Heart right ventricle (tissue), 16 donors: ENCODE measurements around the gene ZBTB49. TPM values are rescaled to one million over a fixed set of nuclear protein-coding genes. Genes with fewer than 3 reads are reported as not detected.

Experiments used
- ATAC-seq, 8 donors: fragments of 200-7000 bp; cut with Tn5 transposase; one replicate each; pipeline ENCODE4 v1.9.1; 2020; ENCODE audit warnings: mild to moderate bottlenecking in 8 of 8, moderate library complexity in 8 of 8, moderate number of reproducible peaks in 1 of 8
- DNase-seq, 2 donors: peaks; one replicate each; pipeline ENCODE4 v3.0.0-alpha.2; 2020
- H3K27ac ChIP-seq, 10 donors: fragments of 200-600 bp; sonication (generic) in 2 of 10; one replicate each; pipeline versions ENCODE4 v1.5.0 to v1.8.0; 2020 to 2022; ENCODE audit warnings: mild to moderate bottlenecking in 3 of 10
- H3K27me3 ChIP-seq, 7 donors: fragments of 200-600 bp; one replicate each; pipeline ENCODE4 v1.8.0; 2021 to 2022; ENCODE audit warnings: mild to moderate bottlenecking in 2 of 7
- H3K36me3 ChIP-seq, 9 donors: fragments of 200-600 bp; sonication (generic) in 1 of 9; one replicate each; pipeline versions ENCODE4 v1.5.0 to v1.8.0; 2020 to 2022; ENCODE audit warnings: mild to moderate bottlenecking in 2 of 9
- H3K4me1 ChIP-seq, 9 donors: fragments of 200-600 bp; sonication (generic) in 1 of 9; one replicate each; pipeline versions ENCODE4 v1.5.0 to v1.8.0; 2020 to 2022; ENCODE audit warnings: mild to moderate bottlenecking in 4 of 9
- H3K4me3 ChIP-seq, 10 donors: fragments of 200-600 bp; sonication (generic) in 2 of 10; one replicate each; pipeline versions ENCODE4 v1.5.0 to v1.8.0; 2020 to 2022; ENCODE audit warnings: mild to moderate bottlenecking in 7 of 10, moderate library complexity in 2 of 10
- H3K9me3 ChIP-seq, 11 donors: fragments of 200-600 bp in 10 of 11; sonication (generic) in 2 of 11; one replicate each; pipeline versions ENCODE4 v1.5.0 to v1.8.0; 2013 to 2022; ENCODE audit warnings: mild to moderate bottlenecking in 2 of 11, control low read depth in 1 of 11, moderate library complexity in 1 of 11
- CTCF ChIP-seq, 9 donors: fragments of 200-600 bp; sonication (generic) in 2 of 9; IDR thresholded peaks; one replicate each; pipeline versions ENCODE4 v1.5.0 to v1.8.0; 2021 to 2022; ENCODE audit warnings: antibody characterized with exemption in 9 of 9, mild to moderate bottlenecking in 5 of 9, moderate library complexity in 1 of 9
- WGBS, 2 donors: extraction: QIAGEN DNeasy Blood & Tissue Kit; methylation state at CpG; one replicate each; pipeline ENCODE4 v1.1.7; 2013; ENCODE audit warnings: inconsistent platforms in 1 of 2; 5-methylcytosine and 5-hydroxymethylcytosine counted together
- intact Hi-C, 10 donors: fragments of 100-400 bp; cut with DNase I; formaldehyde crosslinking; loops; one replicate each; pipeline versions ENCODE4 v1.11.1 to v1.14.2; 2022
- long read RNA-seq, 3 donors: library from polyadenylated mRNA; unstranded; transcript quantifications; one replicate each; pipeline ENCODE4 v2.0.0, GENCODE V29; 2020 to 2021
- polyA plus RNA-seq, 2 donors: library from polyadenylated mRNA; stranded (reverse); fragments of 200-250 nt; gene quantifications; one replicate each; pipeline ENCODE4 v1.2.3, GENCODE V29; 2013
- total RNA-seq, 10 donors: library from RNA; stranded (reverse); fragmentation: NEBNext Ultra II Directional in 3 of 10; extraction: Animal tissue kit (Norgen Biotek cat#: 25700) in 3 of 10; gene quantifications; one replicate each; pipeline versions ENCODE4 v1.2.1 to v1.2.4, GENCODE V29; 2021 to 2023
- donor health status: Arrhythmogenic right ventricular cardiomyopathy.
- donor health status: ischemic (EF 13 %, LVEDD 7.1; RV severe dilation, severe dysfunction).
- donor health status: healthy with polysubstance abuse.
- donor health status: DM: no; HTN: yes; CAD: no.
- donor health status: DM: no; HTN: no; CAD: no.
- donor health status: ischemic (EF 25% LVEDD 6.9; RV normal size, moderate dysfunction).
- donor health status: ischemic (EF 25% LVEDD 5.7; RV mildly dilated, moderate dysfunction).
- donor health status: healthy.
- donor health status: DM: yes; HTN: yes; CAD: no.
- donor health status: Ischemic cardiomyopathy.
- donor health status: ischemic (EF 35%, LVEDD 5.7; RV mildly dilated, moderate dysfunction).
- donor health status: nonischemic (EF 11% LVEDD 7.7; RV severe dilation, severe dysfunction).
- donor health status: DM: yes; HTN: yes; CAD: no.
- donor health status: PGD.
- donor health status: ischemic (EF 29% LVEDD 5.4; RV normal size, mild dysfunction).
- donor health status: nonischemic (EF 23%, LVEDD 6.1; RV moderate dilation, normal function).

ZBTB49 gene
- 1 to 10 TPM; 2.1 to 6.0 (median 4.6) TPM for total RNA-seq
- polyA plus RNA-seq: 1 to 10 TPM; 2.1 TPM
- long read RNA-seq, donor 1, partial matches to known transcripts: 0 of 2 reads
- long read RNA-seq, donor 1, other reads (novel, unspliced or antisense): 2 of 2 reads
- long read RNA-seq, donor 2, partial matches to known transcripts: 0 of 4 reads
- long read RNA-seq, donor 2, other reads (novel, unspliced or antisense): 2 of 4 reads
- long read RNA-seq, donor 3, partial matches to known transcripts: 0 of 10 reads
- long read RNA-seq, donor 3, other reads (novel, unspliced or antisense): 6 of 10 reads

- DNase-seq (peak; percentile 94 to 96), ATAC-seq (peak; percentile 95 to 99 (median 98))
- H3K27me3 ChIP-seq: no peaks in the 10 kb centered on the region
- intact Hi-C loops: loop anchor here in 3 of 10 donors (5.0 kb wide), 1 partner anchor 38 kb away; no protein-coding TSS in a partner anchor
- TF ChIP-seq CTCF (IDR thresholded peaks at IDR 0.05): peak in 1 of 9 donors; percentile 22
- H3K4me3 ChIP-seq: peak within 1 kb of the TSS; percentile 57 to 99 (median 90)
- no peaks in the 10 kb centered on the region for H3K9me3 ChIP-seq
- peaks cover 0 to 23% (median 0%) of the 10 kb centered on the region in 9 donors for H3K36me3 ChIP-seq
- peak within 1 kb of the TSS; percentile 35 to 91 (median 84) for H3K27ac ChIP-seq
- peaks cover 4 to 47% (median 27%) of the 10 kb centered on the region in 9 donors for H3K4me1 ChIP-seq
- WGBS, 2 donors: 1% methylated on average over 77 of the region's 77 CpGs
Observed at GRCh38 chr4:4289941-4290850, at the start of gene ZBTB49, which contains the start of gene LYAR. Gene ZBTB49, plus strand, starts transcription at chr4:4290251. Its CDS starts 9,695 bp downstream, at chr4:4299946. Gene LYAR, minus strand, starts transcription at chr4:4290154. Its CDS starts 6,412 bp downstream, at chr4:4283742.

GRCh38 chr4:4245172-4245571 lies 44.9 kb upstream of the ZBTB49 start:
- Histone ChIP-seq H3K4me1 (peaks cover 0 to 24% (median 18%) of the 10 kb centered on the region in 9 donors), H3K27ac (no peak overlapping the region), H3K4me3 (no peak overlapping the region), H3K36me3 (peaks cover 0 to 62% (median 22%) of the 10 kb centered on the region in 9 donors), H3K9me3 (no peaks in the 10 kb centered on the region), H3K27me3 (no peaks in the 10 kb centered on the region)
- TF ChIP-seq CTCF (IDR thresholded peaks at IDR 0.05): no peak
- 100% methylated on average over 1 of the region's 1 CpG for WGBS, 2 donors
- intact Hi-C loops: loop anchor here in 1 of 10 donors (10.0 kb wide), 1 partner anchor 300 kb away; the partner anchor contains the start of gene STX18
- DNase-seq: no peak
- no peak for ATAC-seq

GRCh38 chr4:4247696-4248028 lies 42.4 kb upstream of the ZBTB49 start:
- intact Hi-C loops: loop anchor here in 1 of 10 donors (10.0 kb wide), 1 partner anchor 297 kb away; the partner anchor contains the start of gene STX18
- TF ChIP-seq CTCF (IDR thresholded peaks at IDR 0.05): no peak
- H3K9me3 ChIP-seq: no peaks in the 10 kb centered on the region
- H3K4me3 ChIP-seq: peak overlapping the region; percentile 61 to 94 (median 86)
- peaks cover 0 to 37% (median 8%) of the 10 kb centered on the region in 9 donors for H3K36me3 ChIP-seq
- WGBS, 2 donors: 1 to 2% methylated on average over 12 of the region's 12 CpGs
- H3K27me3 ChIP-seq: peaks cover 0 to 4% (median 0%) of the 10 kb centered on the region in 7 donors
- peak in 2 of 8 donors; percentile 3 to 17 for ATAC-seq
- H3K4me1 ChIP-seq: peaks cover 0 to 24% (median 18%) of the 10 kb centered on the region in 9 donors
- H3K27ac ChIP-seq: peak overlapping the region; percentile 83 to 97 (median 94)
- no peak for DNase-seq
